Adrenal gland (tissue), 5 donors: Measurements from ENCODE around the gene UNC5C.

Experiments
- POLR2A ChIP-seq, 2 donors: fragments of 450-650 bp; IDR thresholded peaks; one replicate each; pipeline ENCODE4 v1.6.1; 2017; ENCODE audit warnings: antibody characterized with exemption in 2 of 2, mild to moderate bottlenecking in 2 of 2, moderate library complexity in 1 of 2
- TF ChIP-seq, protein P1 (sequence below), 6 experiments: fragments of 450-650 bp in 4 of 6; fragments of 200-600 bp in 2 of 6; sonication (generic) in 1 of 6; IDR thresholded peaks; 1 replicate in 5 of 6; 2 replicates in 1 of 6; pipeline versions ENCODE4 v1.5.1 to v1.8.0; 2016 to 2021; ENCODE audit warnings: antibody characterized with exemption in 6 of 6, mild to moderate bottlenecking in 2 of 6, moderate library complexity in 1 of 6
- donor health status: DM: no; HTN: no; CAD: no.

GRCh38 chr4:95363559-95363925 is 185.2 kb downstream of the UNC5C start:
- TF ChIP-seq, protein P1, sequence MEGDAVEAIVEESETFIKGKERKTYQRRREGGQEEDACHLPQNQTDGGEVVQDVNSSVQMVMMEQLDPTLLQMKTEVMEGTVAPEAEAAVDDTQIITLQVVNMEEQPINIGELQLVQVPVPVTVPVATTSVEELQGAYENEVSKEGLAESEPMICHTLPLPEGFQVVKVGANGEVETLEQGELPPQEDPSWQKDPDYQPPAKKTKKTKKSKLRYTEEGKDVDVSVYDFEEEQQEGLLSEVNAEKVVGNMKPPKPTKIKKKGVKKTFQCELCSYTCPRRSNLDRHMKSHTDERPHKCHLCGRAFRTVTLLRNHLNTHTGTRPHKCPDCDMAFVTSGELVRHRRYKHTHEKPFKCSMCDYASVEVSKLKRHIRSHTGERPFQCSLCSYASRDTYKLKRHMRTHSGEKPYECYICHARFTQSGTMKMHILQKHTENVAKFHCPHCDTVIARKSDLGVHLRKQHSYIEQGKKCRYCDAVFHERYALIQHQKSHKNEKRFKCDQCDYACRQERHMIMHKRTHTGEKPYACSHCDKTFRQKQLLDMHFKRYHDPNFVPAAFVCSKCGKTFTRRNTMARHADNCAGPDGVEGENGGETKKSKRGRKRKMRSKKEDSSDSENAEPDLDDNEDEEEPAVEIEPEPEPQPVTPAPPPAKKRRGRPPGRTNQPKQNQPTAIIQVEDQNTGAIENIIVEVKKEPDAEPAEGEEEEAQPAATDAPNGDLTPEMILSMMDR (IDR thresholded peaks at IDR 0.05) = no peak
- TF ChIP-seq POLR2A (IDR thresholded peaks at IDR 0.05) = no peak
